ENCODE measurements around the gene SAC3D1. TPM values are rescaled to one million over a fixed set of nuclear protein-coding genes. Genes with fewer than 3 reads are reported as not detected.

SAC3D1 gene
- polyA plus RNA-seq, 3 donors, result 4.4 to 14.1 (median 6.7) TPM

GRCh38 chr11:65090628-65091027 lies 49.6 kb downstream of the SAC3D1 start:
- H3K36me3 Mint-ChIP-seq, result peaks cover 41 to 48% of the 10 kb centered on the region in 2 donors
- H3K36me3 ChIP-seq (replicated peaks in 1 of 2; ENCODE audit: control insufficient read depth in 1 of 2, insufficient read depth in 2 of 2, low read length in 2 of 2), result peaks cover 33 to 42% of the 10 kb centered on the region in 2 donors
- H3K79me2 ChIP-seq (ENCODE audit: insufficient read depth, low read length), result peaks cover 2% of the 10 kb centered on the region
- H4K20me1 ChIP-seq (ENCODE audit: insufficient read depth, low read length), result no peaks in the 10 kb centered on the region
- 100% methylated on average over 3 of the region's 4 CpGs for WGBS (ENCODE audit: insufficient coverage)
- H3K4me1 Mint-ChIP-seq, result peaks cover 3% of the 10 kb centered on the region
- H3K27ac Mint-ChIP-seq, result no peak overlapping the region
- H2AFZ ChIP-seq (ENCODE audit: insufficient read depth, low read depth, low read length, poor library complexity, severe bottlenecking), result no peak overlapping the region
- H3K9ac ChIP-seq (ENCODE audit: insufficient read depth, low read length, poor library complexity, severe bottlenecking), result no peak overlapping the region
- H3K4me1 ChIP-seq (ENCODE audit: control insufficient read depth in 1 of 2, insufficient read depth in 2 of 2, low read length in 2 of 2), result peaks cover 1 to 3% of the 10 kb centered on the region in 2 donors
- no peaks in the 10 kb centered on the region for H3K27me3 ChIP-seq (ENCODE audit: control insufficient read depth in 2 of 2, insufficient read depth in 2 of 2, low read length in 2 of 2)
- DNase-seq, result no peak
- H3K27ac ChIP-seq (ENCODE audit: low read depth in 1 of 2, low read length in 2 of 2), result no peak overlapping the region
- H3K9me3 Mint-ChIP-seq, result no peaks in the 10 kb centered on the region
- H3K4me3 Mint-ChIP-seq, result no peak overlapping the region
- peaks cover 0 to 3% (median 0%) of the 10 kb centered on the region in 3 donors for H3K27me3 Mint-ChIP-seq (ENCODE audit: low read depth in 3 of 3)
- no peak overlapping the region for H3K4me3 ChIP-seq (replicated peaks in 1 of 3; ENCODE audit: low read depth in 2 of 3, low read length in 3 of 3)
- TF ChIP-seq CTCF (IDR thresholded peaks at IDR 0.05), result no peak
- H3K9me3 ChIP-seq (replicated peaks in 1 of 2; ENCODE audit: control insufficient read depth in 1 of 2, insufficient read depth in 1 of 2, low read length in 2 of 2), result no peaks in the 10 kb centered on the region
- no peak overlapping the region for H3K4me2 ChIP-seq (replicated peaks; ENCODE audit: extremely low read depth, low read length, poor library complexity, severe bottlenecking)
- intact Hi-C loops (cut with micrococcal nuclease), result no loop called here

Small RNAs within 50 kb of the gene (small RNA-seq; reads per million reads assigned to genes)
- not detected for gene MIR6879 (ENCODE audit: insufficient read length, low read depth)
- gene SNX15 (ENCODE audit: insufficient read length, low read depth), result not detected

Other genes with a start within 250 kb of the SAC3D1 start
- 10 to 100 TPM in 2 of 3 donors, 1 to 10 TPM in 1; 9.9 to 38.0 (median 12.6) TPM for gene MAP4K2, start 238.0 kb upstream of the SAC3D1 start, polyA plus RNA-seq
- gene MEN1, start 230.7 kb upstream of the SAC3D1 start, polyA plus RNA-seq, result 10 to 100 TPM in 2 of 3 donors, 1 to 10 TPM in 1; 9.4 to 26.2 (median 10.0) TPM
- under 1 TPM in 1 of 3 donors, not detected in 2; 0.23 TPM for gene CDC42BPG, start 196.6 kb upstream of the SAC3D1 start, polyA plus RNA-seq
- 100 to 1,000 TPM in 1 of 3 donors, 10 to 100 TPM in 2; 30.3 to 212 (median 48.4) TPM for gene EHD1, start 162.6 kb upstream of the SAC3D1 start, polyA plus RNA-seq
- 10 to 100 TPM in 1 of 3 donors, 1 to 10 TPM in 2; 2.6 to 24.9 (median 4.0) TPM for gene ATG2A, start 124.0 kb upstream of the SAC3D1 start, polyA plus RNA-seq
- gene PPP2R5B, start 116.5 kb upstream of the SAC3D1 start, polyA plus RNA-seq, result 10 to 100 TPM in 1 of 3 donors, 1 to 10 TPM in 2; 9.0 to 26.7 (median 9.4) TPM
- gene GPHA2, start 105.3 kb upstream of the SAC3D1 start, polyA plus RNA-seq, result not detected
- not detected for gene MAJIN, start 69.1 kb upstream of the SAC3D1 start, polyA plus RNA-seq
- gene BATF2, start 44.2 kb upstream of the SAC3D1 start, polyA plus RNA-seq, result 1 to 10 TPM in 2 of 3 donors, under 1 TPM in 1; 0.97 to 1.7 (median 1.1) TPM
- 10 to 100 TPM; 34.3 to 40.4 (median 34.4) TPM for gene ARL2, start 27.1 kb upstream of the SAC3D1 start, polyA plus RNA-seq
- 10 to 100 TPM; 16.2 to 26.7 (median 17.8) TPM for gene SNX15, start 13.8 kb upstream of the SAC3D1 start, polyA plus RNA-seq
- 10 to 100 TPM; 11.1 to 20.1 (median 20.1) TPM for gene NAALADL1, start 17.3 kb downstream of the SAC3D1 start, polyA plus RNA-seq
- gene CDCA5, start 42.8 kb downstream of the SAC3D1 start, polyA plus RNA-seq, result under 1 TPM in 2 of 3 donors, not detected in 1; 0.20 to 0.28 TPM
- gene ZFPL1, start 43.0 kb downstream of the SAC3D1 start, polyA plus RNA-seq, result 10 to 100 TPM; 25.1 to 41.1 (median 27.2) TPM
- 10 to 100 TPM; 37.2 to 77.3 (median 39.4) TPM for gene VPS51, start 55.0 kb downstream of the SAC3D1 start, polyA plus RNA-seq
- gene TM7SF2, start 70.7 kb downstream of the SAC3D1 start, polyA plus RNA-seq, result 1 to 10 TPM; 1.8 to 4.5 (median 1.8) TPM
- gene ZNHIT2, start 76.5 kb downstream of the SAC3D1 start, polyA plus RNA-seq, result 1 to 10 TPM; 2.1 to 9.4 (median 5.8) TPM
- 100 to 1,000 TPM; 668 to 818 (median 799) TPM for gene FAU, start 80.9 kb downstream of the SAC3D1 start, polyA plus RNA-seq
- gene MRPL49, start 81.1 kb downstream of the SAC3D1 start, polyA plus RNA-seq, result 10 to 100 TPM; 19.8 to 33.9 (median 32.7) TPM
- gene SYVN1, start 93.3 kb downstream of the SAC3D1 start, polyA plus RNA-seq, result 10 to 100 TPM in 1 of 3 donors, 1 to 10 TPM in 2; 3.5 to 81.6 (median 6.4) TPM
- under 1 TPM in 1 of 3 donors, not detected in 2; 0.64 TPM for gene SPDYC, start 129.0 kb downstream of the SAC3D1 start, polyA plus RNA-seq
- gene CAPN1, start 140.7 kb downstream of the SAC3D1 start, polyA plus RNA-seq, result 100 to 1,000 TPM; 128 to 140 (median 129) TPM
- 1 to 10 TPM; 4.0 to 8.3 (median 5.2) TPM for gene POLA2, start 220.8 kb downstream of the SAC3D1 start, polyA plus RNA-seq